Erythroblast (primary cell): Measurements from ENCODE around the gene RARB.

Source experiments
- DNase-seq, 2 experiments: peaks; one replicate each; lab custom pipeline; 2025; lab: John Stamatoyannopoulos, UW
- GATA1 ChIP-seq: IDR thresholded peaks from 2 replicates; pipeline ENCODE4 v1.6.1; 2011; ENCODE audit warnings: low read depth, mild to moderate bottlenecking, control low read depth, low read length, moderate library complexity
- POLR2A ChIP-seq: IDR thresholded peaks from 2 replicates; pipeline ENCODE4 v1.6.1; 2011; ENCODE audit warnings: mild to moderate bottlenecking, low read length

RARB gene

DNA sequence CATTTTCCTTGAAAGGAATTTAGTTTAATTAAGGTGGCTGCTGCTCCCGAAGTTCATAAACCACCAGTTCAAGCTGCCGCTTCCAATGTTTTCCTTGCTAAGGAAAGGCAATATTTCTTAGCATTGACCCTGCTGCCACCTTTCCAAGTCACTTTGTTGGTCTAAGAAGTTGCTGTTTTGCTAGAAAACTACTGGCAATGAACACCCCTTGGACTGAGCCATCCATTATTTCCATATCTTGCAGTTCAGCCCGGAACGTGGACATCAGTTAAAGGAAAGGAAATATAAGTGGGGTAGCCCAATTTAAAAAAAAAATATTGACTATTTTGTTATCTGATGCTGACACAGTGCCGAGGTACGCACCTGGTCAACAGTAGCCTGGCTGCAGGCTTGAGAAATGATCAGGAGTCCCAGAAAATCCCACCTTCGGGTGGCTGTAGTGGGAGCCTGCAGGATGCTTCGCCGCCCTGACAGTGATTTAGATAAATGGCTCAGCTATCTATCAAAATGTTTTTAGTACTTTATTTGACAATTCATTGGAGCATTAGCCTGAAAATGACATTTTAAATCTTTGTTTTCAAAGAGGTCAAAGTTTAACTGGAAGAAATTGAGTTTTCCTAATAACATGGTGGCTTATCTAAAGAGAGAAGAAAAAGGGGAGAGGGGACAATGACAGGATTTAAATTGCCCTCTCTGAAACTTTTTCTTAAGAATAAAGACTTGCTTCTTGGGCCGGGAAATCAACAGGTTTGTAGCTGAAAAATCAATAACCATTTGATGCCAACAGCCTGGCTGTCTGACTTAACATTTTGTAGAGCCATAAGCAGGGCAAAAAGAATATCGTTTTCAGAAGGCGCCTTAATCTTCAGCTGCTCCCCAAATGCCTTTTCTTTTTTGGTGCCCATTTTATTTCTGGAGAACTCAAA is 1.6 kb downstream of the RARB start:
- TF ChIP-seq POLR2A (no peak), GATA1 (no peak)
- DNase-seq: no peak

DNA sequence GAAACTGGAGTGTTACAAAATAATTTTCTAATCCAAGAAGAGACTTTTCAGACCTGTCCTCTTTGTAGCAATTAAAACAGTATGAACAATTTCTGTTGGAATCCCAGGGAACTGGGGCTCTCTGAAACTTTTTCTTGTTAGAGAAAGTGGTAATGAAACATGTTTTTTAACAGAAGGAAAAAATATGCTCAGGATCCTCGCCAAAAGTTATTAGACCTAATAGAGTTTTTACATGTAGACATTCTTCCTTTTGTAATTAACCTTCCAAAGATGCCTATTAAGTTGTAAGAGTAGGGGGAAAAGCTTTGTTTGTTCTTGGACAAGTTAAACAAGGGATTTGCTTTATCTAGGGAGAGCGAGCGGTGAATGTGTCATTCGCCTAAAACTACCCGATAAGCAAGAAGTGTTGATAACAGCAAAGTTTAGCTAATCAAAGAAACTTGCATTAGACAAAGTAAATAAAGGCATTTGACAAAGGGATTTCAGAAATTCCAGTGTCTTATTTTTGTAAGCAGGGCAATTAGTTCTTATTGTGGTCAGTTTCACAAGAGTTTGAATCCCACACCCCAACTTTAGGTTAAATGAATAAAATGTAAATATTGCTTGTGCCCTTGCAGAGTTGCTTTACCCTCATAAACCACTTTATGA is 2.3 kb downstream of the RARB start:
- no peak for DNase-seq
- TF ChIP-seq GATA1: no peak
- TF ChIP-seq POLR2A: no peak

DNA sequence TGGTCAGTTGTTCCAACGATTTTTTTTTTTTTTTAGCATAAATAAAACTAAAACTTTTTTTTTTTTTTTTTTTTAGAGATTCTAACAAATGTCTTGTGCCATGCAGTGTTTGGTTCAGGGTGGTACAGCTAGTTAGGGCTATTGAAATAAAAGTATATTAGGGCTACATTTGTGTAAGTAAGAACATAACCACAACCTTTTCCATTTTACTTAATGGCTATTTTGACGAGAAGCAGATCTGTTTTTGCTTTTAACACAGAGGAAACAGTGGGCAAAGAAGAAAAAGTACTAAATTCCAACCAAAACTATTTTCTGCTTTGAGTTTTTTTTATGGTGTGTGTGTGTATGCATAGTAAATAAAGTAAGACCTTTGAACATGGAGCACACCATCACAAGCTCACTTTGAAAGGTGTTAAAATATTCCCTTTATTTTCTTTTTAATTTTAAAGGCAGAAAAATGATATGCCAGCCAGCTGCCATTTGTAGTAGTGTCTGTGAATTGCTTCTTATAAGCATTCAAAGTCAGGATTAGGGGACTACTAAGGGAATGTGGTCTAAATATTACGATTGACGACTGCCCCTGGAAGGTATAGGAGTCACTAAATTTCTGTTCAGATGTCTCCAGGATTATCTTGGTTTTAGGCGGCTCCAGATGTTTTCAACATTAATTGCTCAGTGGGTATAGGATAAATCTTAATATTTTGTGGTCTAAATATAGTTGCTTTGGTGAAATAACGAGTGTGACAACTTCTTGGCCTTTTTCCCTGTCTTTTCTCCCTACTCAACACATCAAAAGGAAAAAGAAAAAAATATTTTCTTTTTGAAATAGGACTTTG is 3.1 kb downstream of the RARB start:
- TF ChIP-seq GATA1 (no peak), POLR2A (no peak)
- no peak for DNase-seq

DNA sequence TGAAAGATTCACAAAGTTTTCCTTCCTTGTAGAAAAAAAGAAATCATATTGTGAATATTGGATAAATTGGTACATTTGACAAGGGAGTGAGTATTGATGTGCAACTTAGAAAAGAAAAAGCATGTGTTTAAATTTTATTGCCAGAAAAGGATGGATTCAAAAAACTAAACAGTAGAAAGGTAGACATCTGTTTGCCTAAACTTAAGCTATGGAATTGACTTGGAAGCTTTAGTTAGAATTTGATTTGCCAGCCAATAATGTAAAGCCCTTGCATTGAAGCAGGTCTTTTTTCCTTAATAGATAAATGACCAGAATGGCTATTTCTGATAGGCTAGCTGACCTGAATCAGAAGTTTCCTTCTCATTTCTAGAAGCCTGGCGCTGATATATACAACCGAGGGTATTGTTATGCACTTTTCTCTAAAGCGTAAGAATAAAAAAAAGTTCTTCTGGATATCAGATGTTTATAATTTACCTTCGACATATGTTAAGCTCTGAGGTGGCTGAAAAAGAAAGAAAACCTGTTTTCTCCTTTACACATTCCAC is 4.2 kb downstream of the RARB start:
- no peak for DNase-seq
- no peak for TF ChIP-seq POLR2A

DNA sequence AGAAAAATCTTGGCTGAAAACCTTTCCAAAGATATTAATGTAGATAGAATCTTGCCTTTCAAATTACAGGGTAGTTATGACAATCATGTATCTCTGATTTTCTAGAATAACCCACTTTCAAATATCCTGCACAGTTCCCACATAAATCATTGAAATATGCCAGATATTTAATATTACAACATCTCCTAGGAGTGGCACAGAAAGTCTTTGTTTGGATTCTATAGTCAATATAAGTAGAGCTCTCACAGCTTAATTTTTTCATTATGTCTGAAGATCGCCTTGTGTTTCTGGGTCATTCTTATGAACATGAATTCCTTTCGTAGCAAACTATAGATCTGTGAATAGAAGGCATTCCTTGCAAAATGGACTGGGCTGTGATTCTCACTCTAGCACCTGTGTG is 5.0 kb downstream of the RARB start:
- TF ChIP-seq POLR2A (no peak), GATA1 (no peak)

DNA sequence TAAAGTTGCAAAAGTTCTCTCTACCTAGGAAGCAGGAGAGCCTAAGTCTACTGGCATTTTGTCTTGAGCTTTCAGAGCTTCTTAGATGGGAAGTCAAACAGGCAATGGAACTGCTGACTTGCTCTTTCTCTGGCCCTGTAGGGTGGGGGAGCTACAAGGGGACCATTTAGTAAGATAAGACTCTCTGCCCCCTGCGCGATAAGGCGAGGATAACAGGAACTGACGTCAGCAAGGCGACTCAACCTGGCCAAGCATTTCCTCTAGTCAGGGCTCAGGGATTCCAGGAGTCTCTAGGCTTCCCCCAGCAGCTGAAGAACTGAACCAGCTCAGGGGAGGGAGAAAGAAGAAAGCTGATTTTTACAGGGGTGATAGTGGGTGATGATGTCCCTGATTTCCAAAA is 5.8 kb downstream of the RARB start:
- TF ChIP-seq GATA1 (no peak), POLR2A (no peak)
- DNase-seq: peak; percentile 9 to 32

More for the DNA sequence above, 5.0 kb downstream of the RARB start:
- DNase-seq: no peak

DNA sequence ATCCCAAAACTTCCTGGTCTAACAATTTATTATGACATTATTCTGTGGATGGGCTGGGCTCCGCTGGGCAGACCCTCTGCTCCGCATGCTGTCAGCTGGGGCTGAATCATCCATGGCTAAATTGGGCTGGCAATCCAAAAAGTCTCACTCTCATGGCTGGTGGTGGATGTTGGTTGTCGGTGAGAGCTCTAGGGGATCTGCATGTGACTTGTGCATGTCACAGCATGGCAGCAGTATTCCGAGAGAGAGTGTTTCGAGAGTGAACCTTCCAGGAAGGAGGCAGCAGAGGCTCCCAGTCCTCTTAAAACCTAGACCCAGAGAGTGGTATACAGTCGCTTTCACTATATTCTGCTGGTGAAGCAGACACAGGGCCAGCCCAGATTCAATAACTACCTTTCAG is 9.9 kb downstream of the RARB start:
- TF ChIP-seq GATA1: no peak
- no peak for TF ChIP-seq POLR2A
- DNase-seq: no peak

DNA sequence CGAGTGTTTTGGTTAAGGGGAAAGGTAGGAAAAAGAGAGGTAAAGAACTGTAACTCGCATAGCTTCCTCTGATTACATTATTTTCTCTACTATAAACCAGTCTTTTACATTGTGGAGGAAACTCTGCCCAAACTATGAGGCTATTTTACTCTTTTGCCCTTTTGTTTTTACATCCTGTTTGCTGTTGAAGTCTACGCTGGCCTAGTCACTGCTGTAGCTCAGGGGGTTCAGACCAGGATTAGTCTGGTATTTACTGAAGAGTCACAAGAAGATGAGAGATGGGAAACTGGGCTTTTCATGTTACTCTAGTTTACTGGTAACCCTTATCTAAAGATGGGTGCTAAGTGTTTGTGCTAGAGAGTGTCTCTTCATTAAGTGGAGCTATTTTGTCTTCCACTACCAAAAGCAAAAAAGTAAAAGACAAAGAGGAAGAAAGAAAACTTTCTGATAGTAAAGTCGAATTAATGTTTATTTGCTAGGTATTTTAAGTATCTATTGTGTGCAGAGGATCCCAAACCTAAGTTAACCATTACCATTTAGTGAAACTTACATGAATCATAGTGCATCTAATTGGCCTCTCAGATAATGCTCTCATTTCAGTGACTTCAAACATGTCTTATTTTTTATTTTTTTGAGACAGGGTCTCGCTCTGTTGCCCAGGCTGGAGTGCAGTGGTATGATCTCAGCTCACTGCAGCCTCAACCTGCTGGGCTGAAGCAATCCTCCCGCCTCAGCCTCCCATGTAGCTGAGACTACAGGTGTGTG is 10.9 kb downstream of the RARB start:
- TF ChIP-seq GATA1 (no peak), POLR2A (no peak)
- no peak for DNase-seq

DNA sequence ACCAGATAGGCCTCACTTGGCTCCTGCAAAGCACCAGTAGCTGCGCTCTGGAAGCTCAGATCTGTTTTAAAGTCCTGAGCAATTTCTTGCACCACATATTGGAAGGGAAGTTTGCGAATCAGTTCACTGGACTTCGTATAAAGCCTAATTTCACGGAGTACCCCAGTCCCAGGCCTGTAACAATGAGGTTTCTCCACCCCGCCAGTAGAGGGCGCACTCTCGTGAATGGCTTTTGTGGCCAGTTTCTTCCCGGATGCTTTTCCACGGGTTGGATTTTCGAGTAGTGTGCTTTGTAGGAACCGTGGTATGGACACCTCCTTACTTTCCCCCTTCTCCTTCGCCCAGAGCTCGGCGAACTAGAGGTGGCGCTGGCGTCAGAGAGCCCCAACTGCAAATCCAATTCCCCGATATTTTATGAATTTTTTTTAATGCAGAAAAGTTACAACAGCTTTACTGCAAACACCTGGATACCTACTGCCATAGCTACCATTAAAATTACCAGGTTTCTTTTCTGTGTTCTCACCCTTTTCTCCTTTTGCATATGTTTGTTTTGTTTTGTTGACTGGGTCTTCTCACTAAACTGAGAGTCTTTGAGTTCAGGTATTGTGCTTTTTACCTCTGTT is 13.3 kb downstream of the RARB start:
- no peak for TF ChIP-seq POLR2A
- TF ChIP-seq GATA1: no peak
- peak; percentile 30 to 61 for DNase-seq

DNA sequence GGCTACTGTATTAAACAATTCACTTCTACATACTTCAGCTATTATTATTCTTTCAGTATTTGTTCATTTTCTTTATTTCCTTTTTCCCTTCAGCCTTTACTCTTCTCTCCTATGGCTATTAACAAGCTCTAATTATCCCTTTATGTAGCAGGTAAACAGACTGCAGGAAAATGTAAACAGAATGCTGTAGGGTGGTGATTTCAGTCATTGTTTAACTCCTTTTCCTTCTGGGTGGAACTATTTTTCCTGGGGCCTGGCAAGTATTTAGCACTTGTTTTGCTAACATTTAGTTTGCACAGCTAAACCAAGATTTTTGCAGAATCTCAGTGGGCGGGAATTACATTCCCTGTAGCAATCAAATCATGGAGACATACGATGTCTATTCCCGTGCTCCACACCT is 14.4 kb downstream of the RARB start:
- no peak for DNase-seq
- TF ChIP-seq POLR2A (no peak), GATA1 (no peak)

DNA sequence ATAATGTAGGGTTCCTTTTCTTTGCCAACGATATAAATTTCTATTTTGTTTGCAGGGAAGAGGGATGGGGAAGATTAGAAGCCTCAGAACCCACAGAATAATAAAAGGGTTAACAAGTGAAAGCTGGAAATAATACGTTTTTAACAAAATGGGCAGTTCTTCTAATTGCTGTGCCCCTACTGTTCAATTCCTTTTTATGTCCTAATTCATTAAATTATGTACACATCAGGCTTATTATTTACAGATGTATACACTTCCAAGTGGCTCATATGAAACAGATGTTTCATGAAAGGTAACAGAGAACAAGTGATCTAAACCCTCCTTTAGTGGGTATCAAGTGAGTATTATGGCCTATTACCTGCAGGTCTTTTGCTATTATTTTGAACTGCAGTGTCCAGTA is 16.2 kb downstream of the RARB start:
- no peak for TF ChIP-seq GATA1
- TF ChIP-seq POLR2A: no peak
- DNase-seq: no peak

DNA sequence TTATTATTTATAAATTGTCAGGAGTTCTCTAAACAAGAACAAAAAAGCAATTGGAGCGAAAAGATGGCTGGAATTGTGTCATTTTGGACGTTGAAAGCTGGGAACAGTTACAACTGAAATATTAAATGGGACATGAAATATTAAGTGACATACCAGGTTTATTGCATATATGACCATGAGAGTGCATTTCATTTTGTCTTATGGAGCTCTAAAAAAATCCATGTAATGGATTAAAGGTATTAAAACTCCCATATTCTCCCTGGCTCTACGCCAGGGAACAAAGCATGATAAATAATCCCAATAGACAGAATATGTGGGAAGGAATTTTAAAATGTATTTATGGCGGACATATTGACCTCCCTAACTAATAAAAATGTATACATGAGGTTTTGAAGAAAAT is 17.7 kb downstream of the RARB start:
- DNase-seq: no peak
- TF ChIP-seq POLR2A (no peak), GATA1 (no peak)
